Lung (tissue), 12 donors: ENCODE data around the gene PLEKHA6. TPM values are rescaled to one million over a fixed set of nuclear protein-coding genes. Genes with fewer than 3 reads are reported as not detected.

Experiments
- ATAC-seq: fragments of 200-7000 bp; cut with Tn5 transposase; one replicate; pipeline ENCODE4 v1.9.1; 2020; ENCODE audit warnings: moderate number of reproducible peaks; ENCODE audit not compliant: insufficient read depth, low FRiP score
- DNase-seq, 3 donors: peaks; one replicate each; pipeline ENCODE4 v3.0.0-alpha.2; 2013 to 2017
- H3K27ac ChIP-seq, 2 donors: one replicate each; pipeline ENCODE4 v1.5.1; 2013; ENCODE audit warnings: mild to moderate bottlenecking in 2 of 2, moderate library complexity in 2 of 2, control low read depth in 1 of 2, inconsistent platforms in 1 of 2, low read depth in 1 of 2, low read length in 1 of 2
- H3K27me3 ChIP-seq, 3 donors: one replicate each; pipeline ENCODE4 v1.5.1; 2013; ENCODE audit warnings: low read length in 2 of 3; ENCODE audit not compliant: control insufficient read depth in 3 of 3, insufficient read depth in 3 of 3
- H3K36me3 ChIP-seq, 4 donors: one replicate each; pipeline ENCODE4 v1.5.1; 2013; ENCODE audit warnings: low read length in 4 of 4, mild to moderate bottlenecking in 1 of 4, moderate library complexity in 1 of 4; ENCODE audit not compliant: control insufficient read depth in 4 of 4, insufficient read depth in 4 of 4
- H3K4me1 ChIP-seq, 5 donors: one replicate each; pipeline ENCODE4 v1.5.1; 2013; ENCODE audit warnings: low read length in 5 of 5, mild to moderate bottlenecking in 2 of 5, moderate library complexity in 1 of 5; ENCODE audit not compliant: control insufficient read depth in 5 of 5, insufficient read depth in 5 of 5
- H3K4me3 ChIP-seq: one replicate; pipeline ENCODE4 v1.5.1; 2013; ENCODE audit warnings: mild to moderate bottlenecking, control low read depth, moderate library complexity
- H3K9ac ChIP-seq, 2 donors: one replicate each; pipeline ENCODE4 v1.5.1; 2013; ENCODE audit warnings: low read length in 2 of 2, control low read depth in 1 of 2; ENCODE audit not compliant: insufficient read depth in 1 of 2
- H3K9me3 ChIP-seq, 4 donors: one replicate each; pipeline ENCODE4 v1.5.1; 2013; ENCODE audit warnings: low read length in 3 of 4, mild to moderate bottlenecking in 1 of 4, moderate library complexity in 1 of 4; ENCODE audit not compliant: control insufficient read depth in 4 of 4, insufficient read depth in 3 of 4
- WGBS, 2 donors: extraction: QIAGEN DNeasy Blood & Tissue Kit; methylation state at CpG; one replicate each; pipeline ENCODE4 v1.1.7; 2013; 5-methylcytosine and 5-hydroxymethylcytosine counted together
- polyA plus RNA-seq, 2 donors: library from polyadenylated mRNA; stranded (reverse); fragments of 200-250 nt; gene quantifications; one replicate each; pipeline ENCODE4 v1.2.1, GENCODE V29; 2013
- total RNA-seq, 2 donors: library from RNA; depleted of rRNA in 1 of 2; stranded (reverse); fragments of >200 nt in 1 of 2; gene quantifications; one replicate each; pipeline ENCODE4 v1.2.1, GENCODE V29; 2014 to 2021
- TF ChIP-seq, protein P1 (sequence below): IDR thresholded peaks from 2 replicates; pipeline ENCODE4 v1.5.1; 2012; ENCODE audit warnings: mild to moderate bottlenecking; ENCODE audit errors: control extremely low read depth, extremely low read depth
- donor health status: control.
- donor health status: control.
- donor health status: Bipolar disorder and iron deficiency.
- donor health status: healthy.
- donor health status: DM: yes; HTN: yes; CAD: no.

Gene PLEKHA6
- total and polyA plus RNA-seq, 4 donors: 0.88 to 10.5 (median 3.3) TPM

DNA sequence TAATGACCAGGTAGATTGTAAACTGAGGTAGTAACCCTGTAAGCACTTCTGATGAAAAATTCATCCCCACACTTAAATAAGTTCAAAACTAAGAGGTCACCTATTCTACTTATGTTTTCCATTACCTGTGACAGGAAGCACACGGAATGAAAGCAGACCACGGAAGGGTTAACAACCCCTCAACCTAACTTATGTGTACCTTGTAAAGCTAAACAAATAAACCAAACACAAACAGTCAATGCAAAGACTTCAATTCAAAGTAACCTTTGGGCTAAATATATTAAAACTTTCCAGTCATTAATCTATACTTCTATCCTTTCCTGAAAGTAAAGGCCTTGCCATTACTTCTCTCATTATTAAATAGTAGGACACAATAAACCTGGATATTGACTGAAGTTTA, 44.9 kb upstream of the PLEKHA6 start:
- no peak overlapping the region for H3K27ac ChIP-seq
- ATAC-seq (no peak), DNase-seq (no peak)
- peaks cover 0 to 18% (median 3%) of the 10 kb centered on the region in 5 donors for H3K4me1 ChIP-seq
- 85 to 89% methylated on average over 2 of the region's 2 CpGs for WGBS, 2 donors
- no peaks in the 10 kb centered on the region for H3K27me3 ChIP-seq
- H3K36me3 ChIP-seq: peaks cover 4 to 37% (median 17%) of the 10 kb centered on the region in 4 donors
- no peak overlapping the region for H3K4me3 ChIP-seq
- no peaks in the 10 kb centered on the region for H3K9me3 ChIP-seq
- TF ChIP-seq, protein P1, sequence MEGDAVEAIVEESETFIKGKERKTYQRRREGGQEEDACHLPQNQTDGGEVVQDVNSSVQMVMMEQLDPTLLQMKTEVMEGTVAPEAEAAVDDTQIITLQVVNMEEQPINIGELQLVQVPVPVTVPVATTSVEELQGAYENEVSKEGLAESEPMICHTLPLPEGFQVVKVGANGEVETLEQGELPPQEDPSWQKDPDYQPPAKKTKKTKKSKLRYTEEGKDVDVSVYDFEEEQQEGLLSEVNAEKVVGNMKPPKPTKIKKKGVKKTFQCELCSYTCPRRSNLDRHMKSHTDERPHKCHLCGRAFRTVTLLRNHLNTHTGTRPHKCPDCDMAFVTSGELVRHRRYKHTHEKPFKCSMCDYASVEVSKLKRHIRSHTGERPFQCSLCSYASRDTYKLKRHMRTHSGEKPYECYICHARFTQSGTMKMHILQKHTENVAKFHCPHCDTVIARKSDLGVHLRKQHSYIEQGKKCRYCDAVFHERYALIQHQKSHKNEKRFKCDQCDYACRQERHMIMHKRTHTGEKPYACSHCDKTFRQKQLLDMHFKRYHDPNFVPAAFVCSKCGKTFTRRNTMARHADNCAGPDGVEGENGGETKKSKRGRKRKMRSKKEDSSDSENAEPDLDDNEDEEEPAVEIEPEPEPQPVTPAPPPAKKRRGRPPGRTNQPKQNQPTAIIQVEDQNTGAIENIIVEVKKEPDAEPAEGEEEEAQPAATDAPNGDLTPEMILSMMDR: no peak
- no peak overlapping the region for H3K9ac ChIP-seq

- Histone ChIP-seq H3K9ac (no peak overlapping the region), H3K4me1 (peaks cover 0 to 16% (median 3%) of the 10 kb centered on the region in 5 donors), H3K36me3 (peaks cover 4 to 43% (median 24%) of the 10 kb centered on the region in 4 donors), H3K4me3 (no peak overlapping the region), H3K27me3 (no peaks in the 10 kb centered on the region), H3K27ac (no peak overlapping the region), H3K9me3 (no peaks in the 10 kb centered on the region)
- ATAC-seq: no peak
- TF ChIP-seq, protein P1: no peak
- DNase-seq: no peak
- WGBS, 2 donors: 93 to 96% methylated on average over 4 of the region's 4 CpGs
These were observed 42.7 kb upstream of the PLEKHA6 start for GRCh38 chr1:204402391-204402790.

DNA sequence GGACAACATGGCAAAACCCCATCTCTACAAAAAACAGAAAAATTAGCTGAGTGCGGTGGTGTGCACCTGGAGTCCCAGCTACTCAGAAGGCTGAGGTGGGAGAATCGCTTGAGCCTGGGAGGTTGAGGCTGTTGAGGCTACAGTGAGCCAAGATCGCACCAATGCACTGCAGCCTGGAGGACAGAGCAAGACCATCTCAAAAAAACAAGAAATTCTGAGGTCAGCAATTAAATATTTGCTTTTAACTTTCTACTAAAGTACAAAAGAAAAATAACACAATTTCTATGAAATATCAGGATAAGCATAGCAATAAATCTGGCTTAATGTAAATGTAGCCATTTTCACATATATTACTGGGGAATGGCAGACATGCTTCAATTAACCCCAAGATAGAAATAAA, 42.0 kb upstream of the PLEKHA6 start:
- peaks cover 4 to 43% (median 24%) of the 10 kb centered on the region in 4 donors for H3K36me3 ChIP-seq
- TF ChIP-seq, protein P1: no peak
- H3K27me3 ChIP-seq: no peaks in the 10 kb centered on the region
- H3K4me3 ChIP-seq: no peak overlapping the region
- no peak overlapping the region for H3K9ac ChIP-seq
- no peak overlapping the region for H3K27ac ChIP-seq
- WGBS, 2 donors: 97 to 98% methylated on average over 3 of the region's 3 CpGs
- DNase-seq (no peak), ATAC-seq (no peak)
- H3K4me1 ChIP-seq: peaks cover 0 to 10% (median 3%) of the 10 kb centered on the region in 5 donors
- no peaks in the 10 kb centered on the region for H3K9me3 ChIP-seq
